ENCODE data around the gene TLCD3A. TPM values are rescaled to one million over a fixed set of nuclear protein-coding genes. Genes with fewer than 3 reads are reported as not detected.

TLCD3A gene
- total and polyA plus RNA-seq, 9 of the 15 experiments (the other 6 are each of a cell fraction or from before 2014, with no cell fraction given): 1.3 to 13.5 (median 7.3) TPM

DNA sequence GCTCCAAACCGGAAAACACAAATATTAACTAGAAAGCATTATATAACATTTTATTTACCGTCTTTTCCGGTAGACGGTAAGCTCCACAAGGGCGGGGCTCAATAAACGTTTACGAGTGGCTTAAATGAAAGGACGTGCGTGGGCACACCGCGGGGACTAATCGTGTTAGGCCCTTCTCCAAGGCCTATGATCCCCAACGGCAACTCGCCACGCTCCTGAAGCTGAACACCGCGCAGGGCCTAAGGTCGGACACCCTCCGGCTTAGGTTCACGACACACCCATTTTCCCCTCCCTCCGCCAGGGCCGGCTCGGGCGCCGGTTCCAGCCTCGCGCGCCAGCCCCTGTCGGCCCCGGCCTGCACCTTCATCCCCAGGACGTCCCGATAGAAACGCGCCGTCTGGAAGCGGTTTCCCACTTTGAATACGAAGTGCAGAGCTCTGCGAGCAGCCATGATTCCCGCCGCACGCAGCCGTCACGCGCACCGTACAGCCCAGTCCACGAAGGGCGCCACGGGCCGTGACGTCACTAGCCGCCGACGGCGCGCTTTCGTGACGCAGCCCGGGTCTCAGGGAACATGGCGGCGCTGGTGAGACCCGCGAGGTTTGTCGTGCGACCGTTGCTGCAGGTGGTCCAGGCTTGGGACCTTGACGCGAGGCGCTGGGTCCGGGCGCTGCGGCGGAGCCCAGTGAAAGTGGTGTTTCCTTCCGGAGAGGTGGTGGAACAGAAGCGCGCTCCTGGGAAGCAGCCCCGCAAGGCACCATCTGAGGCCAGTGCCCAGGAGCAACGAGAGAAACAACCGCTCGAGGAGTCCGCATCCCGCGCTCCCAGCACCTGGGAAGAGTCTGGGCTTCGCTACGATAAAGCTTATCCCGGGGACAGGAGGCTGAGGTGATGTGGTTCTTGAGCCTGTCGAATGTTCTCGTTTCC is 49.7 kb downstream of the TLCD3A start, which contains the start of the genes GLOD4 and MRM3 (continued):
- TF ChIP-seq SP1 (CRISPR knock-in tag; IDR thresholded peaks at IDR 0.05): peak; percentile 77
- TF ChIP-seq HMG20B (CRISPR knock-in tag; IDR thresholded peaks at IDR 0.05): no peak
- TF ChIP-seq SMARCB1 (IDR thresholded peaks at IDR 0.05; ENCODE audit: insufficient read length, low read depth): no peak
- TF ChIP-seq MAZ (CRISPR knock-in tag; conservative IDR thresholded peaks at IDR 0.05 in 1 of 2, IDR thresholded peaks at IDR 0.05 in 1 of 2): peak; percentile 48 to 49; a peak in 2 of 4 replicates
- no peak for TF ChIP-seq FOS (IDR thresholded peaks at IDR 0.05; ENCODE audit: extremely low read depth, insufficient read length)
- no peak for TF ChIP-seq DMBX1 (CRISPR knock-in tag; IDR thresholded peaks at IDR 0.05; ENCODE audit: borderline replicate concordance)
- TF ChIP-seq, protein P1, sequence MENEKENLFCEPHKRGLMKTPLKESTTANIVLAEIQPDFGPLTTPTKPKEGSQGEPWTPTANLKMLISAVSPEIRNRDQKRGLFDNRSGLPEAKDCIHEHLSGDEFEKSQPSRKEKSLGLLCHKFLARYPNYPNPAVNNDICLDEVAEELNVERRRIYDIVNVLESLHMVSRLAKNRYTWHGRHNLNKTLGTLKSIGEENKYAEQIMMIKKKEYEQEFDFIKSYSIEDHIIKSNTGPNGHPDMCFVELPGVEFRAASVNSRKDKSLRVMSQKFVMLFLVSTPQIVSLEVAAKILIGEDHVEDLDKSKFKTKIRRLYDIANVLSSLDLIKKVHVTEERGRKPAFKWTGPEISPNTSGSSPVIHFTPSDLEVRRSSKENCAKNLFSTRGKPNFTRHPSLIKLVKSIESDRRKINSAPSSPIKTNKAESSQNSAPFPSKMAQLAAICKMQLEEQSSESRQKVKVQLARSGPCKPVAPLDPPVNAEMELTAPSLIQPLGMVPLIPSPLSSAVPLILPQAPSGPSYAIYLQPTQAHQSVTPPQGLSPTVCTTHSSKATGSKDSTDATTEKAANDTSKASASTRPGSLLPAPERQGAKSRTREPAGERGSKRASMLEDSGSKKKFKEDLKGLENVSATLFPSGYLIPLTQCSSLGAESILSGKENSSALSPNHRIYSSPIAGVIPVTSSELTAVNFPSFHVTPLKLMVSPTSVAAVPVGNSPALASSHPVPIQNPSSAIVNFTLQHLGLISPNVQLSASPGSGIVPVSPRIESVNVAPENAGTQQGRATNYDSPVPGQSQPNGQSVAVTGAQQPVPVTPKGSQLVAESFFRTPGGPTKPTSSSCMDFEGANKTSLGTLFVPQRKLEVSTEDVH (IDR thresholded peaks at IDR 0.05; ENCODE audit: low read depth, partially characterized antibody): peak; percentile 89
- no peak for TF ChIP-seq ILK (tag; IDR thresholded peaks at IDR 0.05; ENCODE audit: borderline replicate concordance, low read depth)
- TF ChIP-seq, protein P2, sequence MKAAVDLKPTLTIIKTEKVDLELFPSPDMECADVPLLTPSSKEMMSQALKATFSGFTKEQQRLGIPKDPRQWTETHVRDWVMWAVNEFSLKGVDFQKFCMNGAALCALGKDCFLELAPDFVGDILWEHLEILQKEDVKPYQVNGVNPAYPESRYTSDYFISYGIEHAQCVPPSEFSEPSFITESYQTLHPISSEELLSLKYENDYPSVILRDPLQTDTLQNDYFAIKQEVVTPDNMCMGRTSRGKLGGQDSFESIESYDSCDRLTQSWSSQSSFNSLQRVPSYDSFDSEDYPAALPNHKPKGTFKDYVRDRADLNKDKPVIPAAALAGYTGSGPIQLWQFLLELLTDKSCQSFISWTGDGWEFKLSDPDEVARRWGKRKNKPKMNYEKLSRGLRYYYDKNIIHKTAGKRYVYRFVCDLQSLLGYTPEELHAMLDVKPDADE (conservative IDR thresholded peaks at IDR 0.05; ENCODE audit: control insufficient read depth, low read depth, low read length): no peak
- TF ChIP-seq, protein P3, sequence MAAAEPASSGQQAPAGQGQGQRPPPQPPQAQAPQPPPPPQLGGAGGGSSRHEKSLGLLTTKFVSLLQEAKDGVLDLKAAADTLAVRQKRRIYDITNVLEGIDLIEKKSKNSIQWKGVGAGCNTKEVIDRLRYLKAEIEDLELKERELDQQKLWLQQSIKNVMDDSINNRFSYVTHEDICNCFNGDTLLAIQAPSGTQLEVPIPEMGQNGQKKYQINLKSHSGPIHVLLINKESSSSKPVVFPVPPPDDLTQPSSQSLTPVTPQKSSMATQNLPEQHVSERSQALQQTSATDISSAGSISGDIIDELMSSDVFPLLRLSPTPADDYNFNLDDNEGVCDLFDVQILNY (CRISPR knock-in tag; IDR thresholded peaks at IDR 0.05): 0 out of 2 replicates have a peak, but pooled peaks have one; percentile 64
- TF ChIP-seq NONO (IDR thresholded peaks at IDR 0.05; ENCODE audit: low read depth in 2 of 2, low read length in 1 of 2): 0 out of 4 replicates have a peak, but pooled peaks of 1 of the 2 experiments have one; percentile 55
- TF ChIP-seq, protein P4, sequence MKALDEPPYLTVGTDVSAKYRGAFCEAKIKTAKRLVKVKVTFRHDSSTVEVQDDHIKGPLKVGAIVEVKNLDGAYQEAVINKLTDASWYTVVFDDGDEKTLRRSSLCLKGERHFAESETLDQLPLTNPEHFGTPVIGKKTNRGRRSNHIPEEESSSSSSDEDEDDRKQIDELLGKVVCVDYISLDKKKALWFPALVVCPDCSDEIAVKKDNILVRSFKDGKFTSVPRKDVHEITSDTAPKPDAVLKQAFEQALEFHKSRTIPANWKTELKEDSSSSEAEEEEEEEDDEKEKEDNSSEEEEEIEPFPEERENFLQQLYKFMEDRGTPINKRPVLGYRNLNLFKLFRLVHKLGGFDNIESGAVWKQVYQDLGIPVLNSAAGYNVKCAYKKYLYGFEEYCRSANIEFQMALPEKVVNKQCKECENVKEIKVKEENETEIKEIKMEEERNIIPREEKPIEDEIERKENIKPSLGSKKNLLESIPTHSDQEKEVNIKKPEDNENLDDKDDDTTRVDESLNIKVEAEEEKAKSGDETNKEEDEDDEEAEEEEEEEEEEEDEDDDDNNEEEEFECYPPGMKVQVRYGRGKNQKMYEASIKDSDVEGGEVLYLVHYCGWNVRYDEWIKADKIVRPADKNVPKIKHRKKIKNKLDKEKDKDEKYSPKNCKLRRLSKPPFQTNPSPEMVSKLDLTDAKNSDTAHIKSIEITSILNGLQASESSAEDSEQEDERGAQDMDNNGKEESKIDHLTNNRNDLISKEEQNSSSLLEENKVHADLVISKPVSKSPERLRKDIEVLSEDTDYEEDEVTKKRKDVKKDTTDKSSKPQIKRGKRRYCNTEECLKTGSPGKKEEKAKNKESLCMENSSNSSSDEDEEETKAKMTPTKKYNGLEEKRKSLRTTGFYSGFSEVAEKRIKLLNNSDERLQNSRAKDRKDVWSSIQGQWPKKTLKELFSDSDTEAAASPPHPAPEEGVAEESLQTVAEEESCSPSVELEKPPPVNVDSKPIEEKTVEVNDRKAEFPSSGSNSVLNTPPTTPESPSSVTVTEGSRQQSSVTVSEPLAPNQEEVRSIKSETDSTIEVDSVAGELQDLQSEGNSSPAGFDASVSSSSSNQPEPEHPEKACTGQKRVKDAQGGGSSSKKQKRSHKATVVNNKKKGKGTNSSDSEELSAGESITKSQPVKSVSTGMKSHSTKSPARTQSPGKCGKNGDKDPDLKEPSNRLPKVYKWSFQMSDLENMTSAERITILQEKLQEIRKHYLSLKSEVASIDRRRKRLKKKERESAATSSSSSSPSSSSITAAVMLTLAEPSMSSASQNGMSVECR (CRISPR knock-in tag; IDR thresholded peaks at IDR 0.05): peak; percentile 95
- no peak for TF ChIP-seq U2AF2 (optimal IDR thresholded peaks at IDR 0.05; ENCODE audit: low read depth, low read length)

All from K562 (cell line).